B cell (primary cell): ENCODE measurements around the gene EGFR. TPM values are rescaled to one million over a fixed set of nuclear protein-coding genes. Genes with fewer than 3 reads are reported as not detected.

ENCODE experiments used
- ATAC-seq: fragments of 200-7000 bp; cut with Tn5 transposase; one replicate; pipeline ENCODE4 v1.10.0; 2021; ENCODE audit warnings: low read depth, mild to moderate bottlenecking, moderate number of reproducible peaks, moderate library complexity
- CTCF ChIA-PET: fragments of 350-600 bp; sonication (Branson Sonifier 250); formaldehyde crosslinking; loops from one replicate; lab custom pipeline; 2021; ENCODE audit warnings: antibody characterized with exemption, inconsistent platforms; lab: Charles Lee
- POLR2A ChIA-PET: fragments of 350-600 bp; sonication (Branson Sonifier 250); formaldehyde crosslinking; loops from one replicate; lab custom pipeline; 2021; ENCODE audit warnings: antibody characterized with exemption; lab: Charles Lee
- DNase-seq: peaks from one replicate; pipeline ENCODE4 v3.0.0; 2013
- H2AFZ ChIP-seq: 2 replicates; pipeline ENCODE4 v1.6.1; 2012; ENCODE audit warnings: mild to moderate bottlenecking, low read depth, low read length; ENCODE audit not compliant: insufficient read depth, poor library complexity, severe bottlenecking
- H3K27ac ChIP-seq, 2 donors: 1 replicate in 1 of 2; 2 replicates in 1 of 2; pipeline ENCODE4 v1.5.1; 2012 to 2013; ENCODE audit warnings: low read length in 2 of 2, mild to moderate bottlenecking in 2 of 2, moderate library complexity in 1 of 2
- H3K27me3 ChIP-seq, 4 experiments: fragments of 200-600 bp in 1 of 4; sonication (generic) in 1 of 4; replicated peaks in 1 of 4; 1 replicate in 2 of 4; 2 replicates in 2 of 4; pipeline versions ENCODE4 v1.6.1 to v1.7.0; 2013 to 2016; ENCODE audit warnings: low read length in 3 of 4, mild to moderate bottlenecking in 2 of 4, mixed read lengths in 1 of 4, moderate library complexity in 1 of 4; ENCODE audit not compliant: insufficient read depth in 4 of 4, control insufficient read depth in 3 of 4; ENCODE audit errors: control extremely low read depth in 1 of 4
- H3K36me3 ChIP-seq, 2 experiments: replicated peaks in 1 of 2; 1 replicate in 1 of 2; 2 replicates in 1 of 2; pipeline versions ENCODE4 v1.6.1 to v1.7.1; 2013; ENCODE audit warnings: low read length in 1 of 2; ENCODE audit not compliant: insufficient read depth in 2 of 2, control insufficient read depth in 1 of 2; ENCODE audit errors: control extremely low read depth in 1 of 2, extremely low read depth in 1 of 2
- H3K4me1 ChIP-seq, 2 donors: fragments of 200-600 bp in 1 of 2; sonication (generic) in 1 of 2; 1 replicate in 1 of 2; 2 replicates in 1 of 2; pipeline versions ENCODE4 v1.5.1 to v1.6.1; 2013 to 2017; ENCODE audit warnings: low read length in 2 of 2; ENCODE audit not compliant: control insufficient read depth in 2 of 2, insufficient read depth in 2 of 2
- H3K4me2 ChIP-seq: replicated peaks from 2 replicates; pipeline ENCODE3; 2012; ENCODE audit warnings: mild to moderate bottlenecking, low read depth, low read length; ENCODE audit not compliant: poor library complexity, severe bottlenecking
- H3K4me3 ChIP-seq, 5 experiments: fragments of 200-600 bp in 1 of 5; sonication (generic) in 1 of 5; 1 replicate in 3 of 5; 2 replicates in 2 of 5; pipeline versions ENCODE4 v1.5.1 to v1.7.0; 2011 to 2016; ENCODE audit warnings: low read length in 4 of 5, mild to moderate bottlenecking in 4 of 5, low read depth in 2 of 5, control low read depth in 1 of 5, moderate library complexity in 1 of 5; ENCODE audit not compliant: insufficient read depth in 1 of 5; ENCODE audit errors: control extremely low read depth in 1 of 5, extremely low read depth in 1 of 5
- H3K79me2 ChIP-seq: fragments of 200-600 bp; sonication (generic); one replicate; pipeline ENCODE4 v1.6.0; 2016; ENCODE audit warnings: low read length; ENCODE audit not compliant: control insufficient read depth, insufficient read depth
- H3K9ac ChIP-seq: fragments of 200-600 bp; sonication (generic); 2 replicates; pipeline ENCODE4 v1.6.1; 2017; ENCODE audit warnings: mild to moderate bottlenecking, low read length, moderate library complexity
- H3K9me3 ChIP-seq, 3 donors: one replicate each; pipeline versions ENCODE4 v1.6.1 to v1.7.1; 2013; ENCODE audit warnings: low read length in 2 of 3; ENCODE audit not compliant: control insufficient read depth in 2 of 3, insufficient read depth in 1 of 3; ENCODE audit errors: control extremely low read depth in 1 of 3
- H4K20me1 ChIP-seq: 2 replicates; pipeline ENCODE4 v1.6.0; 2012; ENCODE audit warnings: mild to moderate bottlenecking, low read length; ENCODE audit not compliant: insufficient read depth, control insufficient read depth, poor library complexity, severe bottlenecking
- H3K27ac Mint-ChIP-seq: one replicate; pipeline ENCODE4 v1.8.0; 2021; ENCODE audit warnings: mixed read lengths
- H3K27me3 Mint-ChIP-seq: one replicate; pipeline ENCODE4 v1.8.0; 2021; ENCODE audit warnings: mixed read lengths
- H3K4me1 Mint-ChIP-seq: one replicate; pipeline ENCODE4 v1.8.0; 2021; ENCODE audit warnings: mixed read lengths
- H3K4me3 Mint-ChIP-seq: one replicate; pipeline ENCODE4 v1.8.0; 2021; ENCODE audit warnings: mixed read lengths
- H3K9me3 Mint-ChIP-seq: one replicate; pipeline ENCODE4 v1.8.0; 2022; ENCODE audit warnings: mixed read lengths; ENCODE audit not compliant: insufficient read depth
- CTCF ChIP-seq: fragments of 200-600 bp; IDR thresholded peaks from one replicate; pipeline ENCODE4 v1.8.0; 2022; ENCODE audit warnings: antibody characterized with exemption, mild to moderate bottlenecking
- EZH2 ChIP-seq: IDR thresholded peaks from 2 replicates; pipeline ENCODE4 v1.6.1; 2012; ENCODE audit warnings: borderline replicate concordance, low read depth, mild to moderate bottlenecking, moderate library complexity, low read length; ENCODE audit not compliant: insufficient read depth, poor library complexity, severe bottlenecking
- WGBS: methylation state at CpG from one replicate; pipeline ENCODE4 v1.1.5; 2013; ENCODE audit warnings: missing lambda C conversion rate; ENCODE audit not compliant: insufficient coverage; 5-methylcytosine and 5-hydroxymethylcytosine counted together
- intact Hi-C: fragments of 100-400 bp; cut with micrococcal nuclease; formaldehyde crosslinking; loops from one replicate; pipeline ENCODE4 v1.10.0; 2022
- polyA plus RNA-seq: library from polyadenylated mRNA; depleted of rRNA; stranded (reverse); fragments of >200 nt; gene quantifications from 2 replicates; pipeline ENCODE4 v1.2.3, GENCODE V29; 2012
- total RNA-seq, 2 donors: library from RNA; stranded (reverse); fragments of 120-200 nt in 1 of 2; gene quantifications; 1 replicate in 1 of 2; 2 replicates in 1 of 2; pipeline versions ENCODE4 v1.2.3 to v1.2.4, GENCODE V29; 2013 to 2022

Gene EGFR
- total and polyA plus RNA-seq, 2 donors (not counting 1 experiment from before 2014, with no cell fraction given) = not detected

GRCh38 chr7:55224111-55224510 lies 205.3 kb downstream of the EGFR start:
- H3K27ac Mint-ChIP-seq = no peak overlapping the region
- ATAC-seq = no peak
- POLR2A ChIA-PET = no interaction called here

GRCh38 chr7:55224810-55225209 lies 206.0 kb downstream of the EGFR start:
- H3K27ac Mint-ChIP-seq = no peak overlapping the region
- Histone ChIP-seq H3K4me3 (no peak overlapping the region), H3K4me1 (no peaks in the 10 kb centered on the region), H3K36me3 (no peaks in the 10 kb centered on the region), H3K27ac (no peak overlapping the region), H3K79me2 (no peaks in the 10 kb centered on the region), H4K20me1 (no peaks in the 10 kb centered on the region), H2AFZ (no peak overlapping the region), H3K9ac (no peak overlapping the region), H3K27me3 (no peaks in the 10 kb centered on the region), H3K4me2 (no peak overlapping the region), H3K9me3 (peaks cover 0 to 3% (median 0%) of the 10 kb centered on the region in 3 donors)
- WGBS = 81% methylated on average over 2 of the region's 2 CpGs
- no peak overlapping the region for H3K4me3 Mint-ChIP-seq
- CTCF ChIA-PET = no interaction called here
- no peak for TF ChIP-seq CTCF
- TF ChIP-seq EZH2 = no peak
- H3K9me3 Mint-ChIP-seq = peaks cover 13% of the 10 kb centered on the region
- POLR2A ChIA-PET = no interaction called here
- DNase-seq (no peak), ATAC-seq (no peak)
- H3K27me3 Mint-ChIP-seq = peaks cover 12% of the 10 kb centered on the region
- intact Hi-C loops = no loop called here
- H3K4me1 Mint-ChIP-seq = no peaks in the 10 kb centered on the region

More at GRCh38 chr7:55224111-55224510, 205.3 kb downstream of the EGFR start:
- H3K79me2 ChIP-seq = no peaks in the 10 kb centered on the region
- WGBS = 69% methylated on average over 5 of the region's 5 CpGs
- Mint-ChIP-seq H3K4me3 (no peak overlapping the region), H3K9me3 (peaks cover 10% of the 10 kb centered on the region), H3K4me1 (no peaks in the 10 kb centered on the region), H3K27me3 (peaks cover 8% of the 10 kb centered on the region)
- no peak overlapping the region for H3K27ac ChIP-seq
- H3K4me2 ChIP-seq = no peak overlapping the region
- no peak overlapping the region for H3K9ac ChIP-seq
- H3K9me3 ChIP-seq = peaks cover 0 to 3% (median 0%) of the 10 kb centered on the region in 3 donors
- H3K4me3 ChIP-seq = no peak overlapping the region
- CTCF ChIA-PET = no interaction called here
- H3K36me3 ChIP-seq = no peaks in the 10 kb centered on the region
- no peaks in the 10 kb centered on the region for H3K4me1 ChIP-seq
- no peaks in the 10 kb centered on the region for H4K20me1 ChIP-seq
- no peak overlapping the region for H2AFZ ChIP-seq
- H3K27me3 ChIP-seq = no peaks in the 10 kb centered on the region
- intact Hi-C loops = no loop called here
- no peak for DNase-seq
- TF ChIP-seq CTCF (no peak), EZH2 (no peak)
